IgD-negative memory B cell (primary cell): ENCODE results near the gene NME3. TPM values are rescaled to one million over a fixed set of nuclear protein-coding genes. Genes with fewer than 3 reads are reported as not detected.

ENCODE experiments used
- H3K27ac Mint-ChIP-seq, 3 donors: one replicate each; pipeline ENCODE4 v1.8.0; 2020 to 2022; ENCODE audit warnings: mild to moderate bottlenecking in 3 of 3, mixed read lengths in 3 of 3, moderate library complexity in 1 of 3
- H3K27me3 Mint-ChIP-seq: one replicate; pipeline ENCODE4 v1.8.0; 2021; ENCODE audit warnings: mixed read lengths
- H3K36me3 Mint-ChIP-seq: one replicate; pipeline ENCODE4 v1.8.0; 2020; ENCODE audit warnings: mild to moderate bottlenecking, mixed read lengths
- H3K4me1 Mint-ChIP-seq, 3 donors: one replicate each; pipeline ENCODE4 v1.8.0; 2020 to 2022; ENCODE audit warnings: mixed read lengths in 3 of 3, mild to moderate bottlenecking in 1 of 3
- H3K4me3 Mint-ChIP-seq, 4 donors: one replicate each; pipeline ENCODE4 v1.8.0; 2020 to 2022; ENCODE audit warnings: mild to moderate bottlenecking in 4 of 4, mixed read lengths in 4 of 4, moderate library complexity in 3 of 4
- H3K9me3 Mint-ChIP-seq, 3 donors: one replicate each; pipeline ENCODE4 v1.8.0; 2020 to 2021; ENCODE audit warnings: mixed read lengths in 3 of 3, mild to moderate bottlenecking in 1 of 3
- polyA plus RNA-seq: library from polyadenylated mRNA; unstranded; fragments of 300-500 nt; fragmentation: Illumina TruSeq; gene quantifications from one replicate; pipeline ENCODE4 v1.2.3, GENCODE V29; 2021

Gene NME3
- polyA plus RNA-seq, 1 donor from 2014 or later, result 66.1 TPM

DNA sequence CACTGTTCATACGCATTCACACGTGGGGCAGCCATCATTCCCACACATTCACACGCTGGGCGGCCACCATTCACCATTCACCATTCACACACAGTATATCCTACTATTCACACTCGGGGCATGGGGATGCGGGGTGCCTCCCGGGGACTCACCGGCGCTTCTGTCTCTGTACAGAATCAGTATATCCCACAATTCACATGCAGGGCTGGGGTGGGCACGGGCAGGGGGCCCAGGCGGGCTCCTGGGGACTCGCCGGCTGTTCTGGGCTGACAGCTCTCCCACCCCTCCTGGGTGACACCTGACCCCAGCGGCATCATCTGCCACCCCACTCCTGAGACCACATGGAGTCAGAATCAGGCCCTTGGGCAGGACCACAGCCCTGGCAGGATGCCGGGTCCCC is 9.6 kb downstream of the NME3 start:
- Mint-ChIP-seq H3K27ac (peak overlapping the region in 1 of 3 donors; percentile 84), H3K4me3 (no peak overlapping the region), H3K36me3 (peaks cover 3% of the 10 kb centered on the region), H3K4me1 (no peaks in the 10 kb centered on the region), H3K27me3 (no peaks in the 10 kb centered on the region), H3K9me3 (no peaks in the 10 kb centered on the region)

DNA sequence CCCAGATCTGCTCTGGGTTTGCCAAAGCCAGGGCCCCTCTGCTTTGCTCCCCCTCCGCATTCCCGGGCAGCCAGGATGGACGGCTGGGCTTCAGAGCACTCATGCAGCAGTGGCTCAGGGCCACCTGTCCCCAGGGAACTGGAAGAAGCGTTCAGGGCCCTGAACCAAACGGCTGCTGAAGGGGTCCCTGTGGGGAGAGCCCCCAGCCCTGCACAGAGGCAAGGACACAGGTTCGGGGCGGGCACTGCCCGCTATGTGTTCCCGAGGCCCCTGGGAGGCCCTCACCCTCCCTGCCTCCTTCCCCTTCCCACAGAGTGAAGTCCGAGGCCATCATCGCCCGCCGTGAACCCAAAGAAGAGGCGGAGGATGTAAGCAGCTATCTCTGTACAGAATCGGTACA is 10.4 kb downstream of the NME3 start:
- H3K27ac Mint-ChIP-seq, result peak overlapping the region; percentile 25 to 35 (median 31)
- H3K4me3 Mint-ChIP-seq, result no peak overlapping the region
- no peaks in the 10 kb centered on the region for H3K4me1 Mint-ChIP-seq
- peaks cover 3% of the 10 kb centered on the region for H3K36me3 Mint-ChIP-seq
- no peaks in the 10 kb centered on the region for H3K9me3 Mint-ChIP-seq
- H3K27me3 Mint-ChIP-seq, result no peaks in the 10 kb centered on the region

DNA sequence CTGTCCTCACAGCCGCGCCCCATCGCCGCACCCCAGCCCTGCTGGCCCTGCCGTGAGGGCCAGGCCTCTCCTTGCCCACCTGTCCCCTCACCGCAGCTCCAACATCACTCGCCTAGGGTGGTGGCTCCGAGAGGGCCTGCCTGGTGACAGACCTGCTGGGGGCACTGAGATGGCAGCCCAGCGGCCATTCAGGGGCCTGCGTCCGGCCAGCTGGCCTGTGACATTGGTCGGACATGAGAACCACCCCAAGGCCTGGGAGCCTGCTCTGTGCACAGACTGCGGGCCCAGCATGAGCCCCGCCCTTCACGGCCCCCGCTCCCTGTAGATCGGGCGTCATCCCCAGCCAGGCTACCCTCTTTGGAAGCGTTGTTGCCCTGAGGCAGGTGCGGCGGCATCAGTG is 11.8 kb downstream of the NME3 start:
- Mint-ChIP-seq H3K4me3 (no peak overlapping the region), H3K9me3 (no peaks in the 10 kb centered on the region), H3K27ac (no peak overlapping the region), H3K36me3 (peaks cover 2% of the 10 kb centered on the region), H3K27me3 (no peaks in the 10 kb centered on the region), H3K4me1 (no peaks in the 10 kb centered on the region)

DNA sequence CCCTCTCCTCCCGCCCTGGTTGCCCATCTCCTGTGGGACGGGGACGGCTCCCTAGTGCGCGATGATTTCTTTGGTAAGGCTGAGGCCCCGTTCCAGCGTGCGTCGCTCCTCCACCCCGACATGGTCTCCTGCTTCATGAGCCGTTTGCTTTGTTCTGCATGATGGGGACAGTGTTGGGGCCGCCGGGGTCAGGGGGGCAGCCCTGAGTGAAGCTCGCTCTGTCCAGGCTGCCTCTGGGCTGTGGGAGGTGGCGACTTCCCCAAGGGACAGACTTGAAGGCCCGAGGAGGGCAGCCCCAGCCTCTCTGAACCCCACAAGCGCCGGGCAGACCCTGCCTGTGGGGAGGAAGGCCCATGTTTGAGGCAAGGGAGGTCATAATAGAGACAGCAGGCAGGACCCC is 12.4 kb downstream of the NME3 start:
- no peaks in the 10 kb centered on the region for H3K9me3 Mint-ChIP-seq
- no peaks in the 10 kb centered on the region for H3K27me3 Mint-ChIP-seq
- peaks cover 2% of the 10 kb centered on the region for H3K36me3 Mint-ChIP-seq
- no peak overlapping the region for H3K27ac Mint-ChIP-seq
- H3K4me3 Mint-ChIP-seq, result peak overlapping the region in 1 of 4 donors; percentile 51
- no peaks in the 10 kb centered on the region for H3K4me1 Mint-ChIP-seq

DNA sequence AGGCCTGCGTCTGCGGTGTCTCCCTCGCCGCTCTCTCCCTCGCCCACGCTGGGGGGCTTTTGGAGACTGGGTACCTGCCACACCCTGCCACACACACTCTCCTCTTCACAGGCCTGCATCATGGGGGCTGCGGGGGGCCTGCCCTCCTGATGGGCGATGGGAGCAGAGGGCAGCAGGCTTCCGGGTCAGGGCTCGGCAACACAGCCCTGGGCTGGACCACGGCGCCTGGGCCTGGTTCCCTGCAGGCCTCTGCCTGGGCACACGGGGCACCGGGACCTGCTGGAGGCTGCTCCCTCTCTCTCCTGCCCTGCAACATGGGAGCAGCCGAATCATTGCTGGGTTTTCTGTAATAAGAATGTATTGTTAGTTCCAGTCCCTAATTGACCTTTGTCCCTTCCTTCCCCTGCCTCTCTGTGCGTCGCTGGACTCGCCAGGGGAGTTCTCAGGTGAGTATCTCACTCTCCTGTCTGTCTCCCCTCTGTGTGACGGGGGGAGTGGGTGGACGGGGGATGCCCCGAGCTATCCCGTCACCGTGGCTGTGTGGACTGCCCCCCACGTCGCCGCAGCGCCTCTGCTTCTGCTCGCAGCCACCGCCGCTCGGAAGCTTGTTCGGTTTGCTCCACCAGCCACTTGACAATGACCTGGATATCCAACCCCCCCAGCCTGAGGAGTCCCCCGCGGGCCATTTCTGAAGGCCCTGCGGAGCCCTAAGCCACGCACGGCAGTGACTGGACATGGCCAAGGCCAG is 13.5 kb downstream of the NME3 start:
- H3K4me3 Mint-ChIP-seq, result no peak overlapping the region
- peak overlapping the region in 1 of 3 donors; percentile 31 for H3K27ac Mint-ChIP-seq
- H3K27me3 Mint-ChIP-seq, result no peaks in the 10 kb centered on the region
- H3K4me1 Mint-ChIP-seq, result no peaks in the 10 kb centered on the region
- peaks cover 2% of the 10 kb centered on the region for H3K36me3 Mint-ChIP-seq
- no peaks in the 10 kb centered on the region for H3K9me3 Mint-ChIP-seq

DNA sequence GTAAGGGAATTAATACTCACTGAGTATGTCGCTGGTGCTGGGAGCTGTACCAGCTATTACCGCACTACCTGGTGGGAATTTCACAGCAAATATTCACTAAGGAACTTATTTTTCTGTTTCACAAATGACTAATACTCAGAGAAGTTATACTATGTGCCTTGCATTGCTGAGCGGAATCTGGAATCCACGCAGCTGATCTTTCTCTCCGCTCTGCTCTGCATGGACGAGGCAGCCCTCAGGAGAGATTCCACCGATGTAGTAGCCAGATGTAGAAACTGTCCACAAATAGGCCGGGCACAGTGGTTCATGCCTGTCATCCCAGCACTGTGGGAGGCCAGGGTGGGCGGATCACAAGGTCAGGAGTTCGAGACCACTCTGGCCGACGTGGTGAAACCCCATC is 17.1 kb downstream of the NME3 start:
- Mint-ChIP-seq H3K9me3 (no peaks in the 10 kb centered on the region), H3K4me3 (no peak overlapping the region), H3K27ac (no peak overlapping the region), H3K27me3 (no peaks in the 10 kb centered on the region), H3K36me3 (no peaks in the 10 kb centered on the region), H3K4me1 (no peaks in the 10 kb centered on the region)

DNA sequence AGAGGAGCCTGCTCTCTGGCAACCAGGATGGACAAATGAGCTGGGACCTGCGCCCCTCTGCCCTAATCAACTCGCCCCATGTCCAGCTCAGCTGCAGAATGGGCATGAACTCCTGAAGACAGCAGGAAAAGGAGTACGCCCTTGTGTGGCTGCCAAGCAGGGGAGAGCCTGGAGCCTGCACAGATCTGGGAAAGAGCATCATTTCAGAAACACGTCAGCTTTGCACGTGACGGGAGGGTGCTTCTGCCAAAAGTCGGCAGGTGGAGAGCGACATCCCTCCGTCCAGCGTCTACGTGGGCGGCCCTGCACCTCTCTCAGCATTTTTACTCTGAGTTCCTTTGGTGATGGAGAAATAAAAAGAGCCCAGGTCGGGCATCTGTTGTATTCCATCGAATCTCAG is 18.5 kb downstream of the NME3 start:
- Mint-ChIP-seq H3K4me3 (no peak overlapping the region), H3K36me3 (no peaks in the 10 kb centered on the region), H3K27ac (peak overlapping the region in 2 of 3 donors; percentile 73), H3K9me3 (no peaks in the 10 kb centered on the region), H3K4me1 (no peaks in the 10 kb centered on the region), H3K27me3 (no peaks in the 10 kb centered on the region)

DNA sequence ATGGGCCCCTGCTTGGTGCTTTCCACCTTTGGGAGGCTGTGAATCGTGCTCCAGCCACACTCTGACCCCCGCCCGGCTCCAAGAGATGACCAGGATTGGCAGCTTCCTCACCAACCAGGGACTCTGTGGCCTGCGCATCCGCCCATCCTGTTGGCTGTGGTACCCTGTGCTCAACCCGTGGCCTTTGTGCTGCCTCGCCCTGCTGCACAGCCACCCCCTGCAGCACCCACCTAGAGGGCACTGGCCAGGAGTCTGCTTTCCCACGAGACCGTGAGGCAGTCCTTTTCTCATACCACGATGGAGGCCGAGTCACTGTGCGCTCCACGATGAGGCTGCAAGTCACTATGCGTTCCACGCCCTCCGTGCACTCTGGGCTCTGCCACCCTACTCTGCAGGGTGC is 19.4 kb downstream of the NME3 start:
- H3K9me3 Mint-ChIP-seq, result no peaks in the 10 kb centered on the region

DNA sequence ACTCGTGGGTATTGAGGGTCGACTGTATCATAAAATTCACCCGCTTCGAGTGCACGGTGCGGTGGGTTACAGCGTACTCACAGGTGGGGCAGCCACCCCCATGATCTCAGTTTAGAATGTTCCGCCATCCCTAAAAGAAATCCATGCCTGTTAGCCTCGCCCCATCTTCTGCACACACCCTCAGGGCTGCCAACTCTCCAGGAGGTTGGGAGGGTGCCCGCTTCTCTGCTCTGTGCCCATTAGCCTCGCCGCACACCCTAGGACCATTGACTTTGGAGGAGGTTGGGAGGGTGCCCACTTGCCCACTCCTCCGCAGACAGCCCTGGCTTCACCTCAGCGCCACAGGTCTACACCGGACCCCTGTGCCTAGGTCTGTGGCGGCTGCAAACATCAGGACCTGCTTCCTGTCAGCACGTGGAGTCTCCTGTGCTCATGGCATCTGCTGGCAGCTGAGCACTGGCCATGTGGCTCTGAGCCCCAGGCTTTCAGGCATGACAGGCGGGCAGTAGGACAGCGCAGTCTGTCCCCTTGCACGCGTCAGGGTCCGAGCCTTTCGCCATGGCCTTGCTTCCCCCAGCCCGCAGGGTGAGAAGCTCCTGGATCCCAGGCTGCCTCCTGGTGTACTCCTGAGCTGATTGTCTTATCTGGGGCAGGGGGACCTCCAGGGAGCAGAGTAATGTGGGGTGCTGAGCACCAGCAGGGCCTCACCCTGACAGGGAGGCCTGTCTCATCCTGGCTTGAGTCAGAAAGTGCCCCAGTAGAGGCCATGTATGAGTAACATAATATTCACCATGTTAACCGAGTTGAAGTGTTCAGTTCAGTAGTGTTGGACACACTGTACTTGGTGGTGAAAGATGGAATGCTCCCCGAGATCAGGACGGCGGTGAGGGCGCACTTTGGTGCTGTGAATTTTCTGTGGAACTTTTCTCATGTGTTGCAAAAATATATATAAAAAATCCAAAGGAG is 21.9 kb downstream of the NME3 start:
- no peaks in the 10 kb centered on the region for H3K27me3 Mint-ChIP-seq
- no peak overlapping the region for H3K4me3 Mint-ChIP-seq
- H3K36me3 Mint-ChIP-seq, result no peaks in the 10 kb centered on the region
- H3K4me1 Mint-ChIP-seq, result no peaks in the 10 kb centered on the region
- H3K27ac Mint-ChIP-seq, result peak overlapping the region in 2 of 3 donors; percentile 32 to 53
- no peaks in the 10 kb centered on the region for H3K9me3 Mint-ChIP-seq

More for the DNA sequence above, 19.4 kb downstream of the NME3 start:
- H3K36me3 Mint-ChIP-seq, result no peaks in the 10 kb centered on the region
- H3K4me1 Mint-ChIP-seq, result no peaks in the 10 kb centered on the region
- no peak overlapping the region for H3K4me3 Mint-ChIP-seq
- no peak overlapping the region for H3K27ac Mint-ChIP-seq
- H3K27me3 Mint-ChIP-seq, result no peaks in the 10 kb centered on the region

DNA sequence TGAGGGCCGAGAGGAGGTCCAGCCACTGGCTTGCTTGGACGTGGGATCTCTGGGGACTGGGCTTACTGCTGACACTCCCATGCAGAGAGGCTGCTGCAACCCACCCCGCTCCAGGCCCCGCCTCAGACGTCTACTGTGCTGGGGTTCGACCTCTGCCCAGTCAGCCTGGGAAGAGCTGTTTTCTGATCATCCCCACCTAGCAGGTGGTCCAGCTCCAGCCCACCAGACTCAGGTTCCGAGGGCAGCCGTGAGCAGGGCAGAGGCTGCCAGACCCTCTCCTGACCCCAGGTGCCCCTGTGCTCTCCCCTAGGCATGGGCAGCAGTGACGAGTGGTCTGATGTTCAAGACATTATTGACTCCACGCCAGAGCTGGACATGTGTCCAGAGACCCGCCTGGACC is 23.4 kb downstream of the NME3 start:
- Mint-ChIP-seq H3K36me3 (no peaks in the 10 kb centered on the region), H3K4me3 (no peak overlapping the region), H3K4me1 (no peaks in the 10 kb centered on the region), H3K27me3 (no peaks in the 10 kb centered on the region), H3K27ac (no peak overlapping the region), H3K9me3 (no peaks in the 10 kb centered on the region)

DNA sequence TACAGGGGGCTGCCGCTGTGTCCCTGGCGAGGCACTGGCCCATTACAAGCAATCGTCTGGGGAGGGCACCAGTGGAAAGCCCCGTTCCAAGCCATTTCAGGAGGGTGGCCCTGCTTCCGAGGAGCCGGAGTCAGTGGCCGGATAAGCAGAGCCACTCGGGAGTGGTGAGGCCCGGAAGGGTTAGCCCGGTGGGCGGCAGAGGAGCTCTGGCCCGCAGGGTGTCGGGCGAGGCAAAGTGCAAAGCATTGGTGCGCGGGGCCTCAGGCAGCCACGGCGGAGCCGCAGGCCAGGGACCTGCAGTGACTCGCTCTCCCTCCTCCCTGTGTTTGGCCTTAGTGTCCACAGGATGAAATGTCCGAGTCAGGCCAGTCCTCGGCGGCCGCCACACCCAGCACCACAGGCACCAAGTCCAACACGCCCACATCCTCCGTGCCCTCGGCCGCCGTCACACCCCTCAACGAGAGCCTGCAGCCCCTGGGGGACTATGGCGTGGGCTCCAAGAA is 24.6 kb downstream of the NME3 start:
- Mint-ChIP-seq H3K4me1 (no peaks in the 10 kb centered on the region), H3K27me3 (no peaks in the 10 kb centered on the region), H3K36me3 (no peaks in the 10 kb centered on the region), H3K9me3 (no peaks in the 10 kb centered on the region), H3K27ac (no peak overlapping the region), H3K4me3 (peak overlapping the region in 1 of 4 donors; percentile 17)

DNA sequence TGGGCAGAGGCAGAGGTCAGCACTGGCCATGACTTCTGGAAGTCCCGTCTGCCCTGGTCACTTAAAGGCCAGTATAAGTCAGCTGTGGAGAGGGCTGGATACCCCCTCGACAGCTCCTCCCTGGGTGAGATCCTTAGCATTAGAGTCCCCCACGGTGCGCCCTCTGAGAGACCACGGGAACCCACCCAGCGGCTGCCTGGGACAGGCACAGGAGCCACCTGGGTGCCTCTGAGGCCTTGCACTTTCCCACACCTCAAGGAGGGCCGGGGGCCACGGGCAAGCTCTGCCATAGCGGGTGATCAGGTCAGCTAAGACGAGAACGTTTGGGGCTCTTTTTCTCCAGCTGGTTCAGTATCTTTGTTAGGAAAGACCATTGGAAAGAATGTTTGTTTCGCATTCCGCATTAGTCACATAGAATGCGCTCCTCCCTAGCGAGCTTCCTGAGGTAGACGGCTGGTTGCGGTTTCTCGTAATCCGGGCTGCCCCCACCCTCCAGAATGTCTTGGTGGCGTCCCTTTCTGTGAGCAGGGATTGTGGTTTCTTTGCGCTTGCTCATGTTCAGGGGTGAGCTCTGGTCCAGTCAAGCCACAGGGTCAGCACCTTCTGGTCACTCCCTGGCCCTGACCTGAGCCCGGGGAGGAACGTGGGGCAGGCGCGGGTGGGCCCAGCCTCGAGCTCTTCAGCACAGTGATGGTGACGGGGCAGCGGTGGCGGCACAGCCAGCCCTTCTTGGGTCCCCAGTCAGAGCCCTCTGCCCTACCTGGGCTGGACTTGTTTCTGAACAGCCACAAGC is 25.2 kb downstream of the NME3 start:
- H3K27me3 Mint-ChIP-seq, result no peaks in the 10 kb centered on the region
- no peaks in the 10 kb centered on the region for H3K9me3 Mint-ChIP-seq
- H3K4me3 Mint-ChIP-seq, result no peak overlapping the region

DNA sequence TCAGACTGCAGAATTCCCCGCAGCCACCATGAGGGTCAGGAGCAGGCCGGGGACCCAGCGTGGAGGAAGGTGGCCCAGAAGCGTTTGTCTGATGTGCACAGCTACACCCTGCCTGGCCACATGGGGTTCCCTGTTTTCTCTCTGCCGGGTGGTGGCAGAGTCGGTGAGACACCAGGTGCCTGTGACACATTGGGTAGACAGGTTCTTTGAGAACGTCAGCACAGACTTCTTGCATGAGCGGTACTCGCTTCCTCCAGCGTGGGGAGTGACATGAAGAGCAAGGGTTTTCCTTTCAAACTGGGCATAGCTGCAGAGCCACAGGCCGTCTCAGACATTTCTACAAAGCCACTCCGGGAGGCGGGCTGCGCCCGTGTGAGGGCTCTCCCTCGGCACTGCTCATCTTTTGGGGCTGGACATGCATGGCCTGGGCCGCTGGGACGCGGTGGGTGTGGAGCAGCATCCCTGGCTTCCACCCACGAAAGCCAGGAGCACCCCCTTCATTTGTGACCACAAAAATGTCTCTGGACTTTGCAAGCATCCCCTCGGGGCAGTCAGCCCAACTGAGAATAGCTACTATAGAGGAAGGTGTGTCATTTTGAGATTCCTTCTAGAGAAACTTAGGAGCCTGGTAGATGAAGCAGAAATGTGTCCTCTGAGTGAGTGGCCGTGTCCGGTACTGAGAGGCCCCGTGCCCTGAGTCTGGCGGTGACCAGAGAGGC is 26.0 kb downstream of the NME3 start:
- H3K4me1 Mint-ChIP-seq, result no peaks in the 10 kb centered on the region
- no peaks in the 10 kb centered on the region for H3K9me3 Mint-ChIP-seq
- no peaks in the 10 kb centered on the region for H3K36me3 Mint-ChIP-seq
- no peak overlapping the region for H3K4me3 Mint-ChIP-seq
- H3K27ac Mint-ChIP-seq, result peak overlapping the region in 2 of 3 donors; percentile 39 to 64
- no peaks in the 10 kb centered on the region for H3K27me3 Mint-ChIP-seq

More for the DNA sequence above, 25.2 kb downstream of the NME3 start:
- Mint-ChIP-seq H3K4me1 (no peaks in the 10 kb centered on the region), H3K36me3 (no peaks in the 10 kb centered on the region), H3K27ac (no peak overlapping the region)

DNA sequence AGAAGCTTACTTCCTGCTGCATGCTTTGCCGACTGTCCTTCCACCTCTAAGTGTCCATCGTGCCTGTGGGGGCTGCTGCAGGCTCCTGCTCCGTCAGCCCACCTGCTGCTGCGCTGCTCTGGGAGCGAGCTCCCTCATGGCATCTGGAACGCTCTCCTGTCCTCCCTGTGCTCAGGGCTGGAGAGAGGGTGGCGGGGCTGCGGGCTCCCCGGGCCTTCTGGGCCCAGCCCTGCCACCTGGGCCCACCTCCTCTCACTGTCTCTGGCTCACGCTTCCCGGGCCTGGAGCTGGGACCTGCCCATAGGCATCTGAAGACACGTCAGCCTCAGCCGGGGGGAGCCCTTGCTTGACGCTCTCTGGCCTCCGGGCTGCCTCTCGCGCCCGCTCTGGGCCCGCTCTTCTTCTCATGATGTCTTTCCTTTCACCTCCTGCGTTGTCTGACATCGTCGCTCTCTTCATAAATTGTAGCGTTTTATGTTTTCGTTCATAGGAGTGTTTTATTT is 27.0 kb downstream of the NME3 start:
- Mint-ChIP-seq H3K27ac (peak overlapping the region in 2 of 3 donors; percentile 39 to 43), H3K36me3 (no peaks in the 10 kb centered on the region), H3K27me3 (no peaks in the 10 kb centered on the region), H3K4me3 (no peak overlapping the region), H3K4me1 (no peaks in the 10 kb centered on the region), H3K9me3 (no peaks in the 10 kb centered on the region)
